ENCODE measurements around the gene TNNC1.

The TNNC1 gene

GRCh38 chr3:52483577-52484381 lies 29.9 kb upstream of the TNNC1 start:
- TF ChIP-seq CTCF (IDR thresholded peaks at IDR 0.05; ENCODE audit: low read depth, low read length), result no peak
- in situ Hi-C loops (cut with HindIII; ENCODE audit: low sequenced_read_pairs), result no loop called here
- DNase-seq (ENCODE audit: low read depth, low spot score), result peak; percentile 58
- H3K4me3 ChIP-seq (ENCODE audit: low read depth, low read length), result no peak overlapping the region

GRCh38 chr3:52483081-52483480 lies 29.2 kb upstream of the TNNC1 start:
- TF ChIP-seq CTCF (IDR thresholded peaks at IDR 0.05; ENCODE audit: low read depth, low read length), result no peak
- no peak for DNase-seq (ENCODE audit: low read depth, low spot score)
- in situ Hi-C loops (cut with HindIII; ENCODE audit: low sequenced_read_pairs), result no loop called here
- no peak overlapping the region for H3K4me3 ChIP-seq (ENCODE audit: low read depth, low read length)

- in situ Hi-C loops (cut with HindIII; ENCODE audit: low sequenced_read_pairs), result no loop called here
- DNase-seq (ENCODE audit: low read depth, low spot score), result no peak
- peak; percentile 53 for TF ChIP-seq CTCF (IDR thresholded peaks at IDR 0.05; ENCODE audit: low read depth, low read length)
- H3K4me3 ChIP-seq (ENCODE audit: low read depth, low read length), result no peak overlapping the region
These were observed 28.1 kb upstream of the TNNC1 start for GRCh38 chr3:52481819-52482521.

- H3K4me3 ChIP-seq (ENCODE audit: low read depth, low read length), result no peak overlapping the region
- in situ Hi-C loops (cut with HindIII; ENCODE audit: low sequenced_read_pairs), result no loop called here
- TF ChIP-seq CTCF (IDR thresholded peaks at IDR 0.05; ENCODE audit: low read depth, low read length), result no peak
- DNase-seq (ENCODE audit: low read depth, low spot score), result no peak
These were observed 27.2 kb upstream of the TNNC1 start for GRCh38 chr3:52480768-52481715.

GRCh38 chr3:52479877-52480575 lies 26.2 kb upstream of the TNNC1 start:
- no peak overlapping the region for H3K4me3 ChIP-seq (ENCODE audit: low read depth, low read length)
- in situ Hi-C loops (cut with HindIII; ENCODE audit: low sequenced_read_pairs), result no loop called here
- no peak for DNase-seq (ENCODE audit: low read depth, low spot score)
- TF ChIP-seq CTCF (IDR thresholded peaks at IDR 0.05; ENCODE audit: low read depth, low read length), result no peak
